Prostate gland (tissue), 2 donors: ENCODE results near the gene ADM. TPM values are rescaled to one million over a fixed set of nuclear protein-coding genes. Genes with fewer than 3 reads are reported as not detected.

Experiments
- DNase-seq: peaks from one replicate; pipeline ENCODE4 v3.0.0-alpha.2; 2019; ENCODE audit warnings: low spot score
- H3K27ac ChIP-seq, 2 donors: fragments of 200-600 bp; sonication (generic); 2 replicates each; pipeline ENCODE4 v1.5.1; 2017 to 2019
- H3K27me3 ChIP-seq: fragments of 200-600 bp; sonication (generic); replicated peaks from 2 replicates; pipeline ENCODE4 v1.5.1; 2019; ENCODE audit not compliant: insufficient read depth
- H3K36me3 ChIP-seq, 2 donors: fragments of 200-600 bp; sonication (generic); 1 replicate in 1 of 2; 2 replicates in 1 of 2; pipeline versions ENCODE4 v1.5.1 to v1.8.1; 2017 to 2019
- H3K4me1 ChIP-seq: fragments of 200-600 bp; sonication (generic); replicated peaks from 2 replicates; pipeline ENCODE4 v1.5.1; 2019
- H3K4me3 ChIP-seq, 2 donors: fragments of 200-600 bp; sonication (generic); 2 replicates each; pipeline ENCODE4 v1.5.1; 2017 to 2019
- H3K9me3 ChIP-seq: fragments of 200-600 bp; sonication (generic); 2 replicates; pipeline ENCODE4 v1.5.1; 2017
- POLR2A ChIP-seq: fragments of 450-650 bp; IDR thresholded peaks from one replicate; pipeline ENCODE4 v1.6.1; 2016; ENCODE audit warnings: antibody characterized with exemption, mild to moderate bottlenecking
- POLR2AphosphoS5 ChIP-seq: sonication (generic); formaldehyde crosslinking; IDR thresholded peaks from one replicate; pipeline ENCODE4 v1.6.1; 2017; ENCODE audit warnings: antibody characterized with exemption
- WGBS: methylation state at CpG from one replicate; pipeline ENCODE4 v1.1.5; 2018; 5-methylcytosine and 5-hydroxymethylcytosine counted together
- intact Hi-C: fragments of 100-400 bp; cut with DNase I; formaldehyde crosslinking; loops from one replicate; pipeline ENCODE4 v1.14.2; 2022
- total RNA-seq, 2 donors: library from RNA; depleted of rRNA; stranded (reverse); fragments of >200 nt; gene quantifications; one replicate each; pipeline ENCODE4 v1.1.0, GENCODE V29; 2016
- TF ChIP-seq, protein P1 (sequence below), 4 experiments: fragments of 200-600 bp in 2 of 4; fragments of 450-650 bp in 2 of 4; sonication (generic) in 2 of 4; IDR thresholded peaks; 1 replicate in 3 of 4; 2 replicates in 1 of 4; pipeline ENCODE4 v1.5.1; 2016 to 2019; ENCODE audit warnings: antibody characterized with exemption in 4 of 4, mild to moderate bottlenecking in 2 of 4, moderate library complexity in 2 of 4

ADM gene
- total RNA-seq, 2 donors from 2014 or later, result 20.4 to 33.7 TPM

DNA sequence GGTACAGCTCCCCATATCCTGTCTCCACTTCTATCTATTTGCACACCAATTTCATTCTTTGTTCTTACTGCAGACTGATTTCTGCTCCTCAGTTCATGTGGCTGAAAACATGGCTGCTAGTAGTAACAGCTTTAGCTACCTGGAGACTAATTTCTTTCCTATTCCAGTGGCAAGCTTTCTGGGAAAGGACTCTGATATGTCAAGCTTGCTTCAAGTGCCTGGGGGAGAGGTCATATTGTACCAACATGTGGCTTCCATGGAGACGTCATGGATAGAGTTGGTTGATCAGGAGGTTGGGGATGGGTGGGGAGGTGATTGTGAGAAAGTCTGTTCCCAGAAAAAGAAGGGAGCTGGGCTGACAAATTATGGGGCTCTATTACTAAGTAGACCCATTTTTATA, 44.9 kb downstream of the ADM start:
- TF ChIP-seq POLR2AphosphoS5, result no peak
- no peak for TF ChIP-seq POLR2A
- TF ChIP-seq, protein P1, sequence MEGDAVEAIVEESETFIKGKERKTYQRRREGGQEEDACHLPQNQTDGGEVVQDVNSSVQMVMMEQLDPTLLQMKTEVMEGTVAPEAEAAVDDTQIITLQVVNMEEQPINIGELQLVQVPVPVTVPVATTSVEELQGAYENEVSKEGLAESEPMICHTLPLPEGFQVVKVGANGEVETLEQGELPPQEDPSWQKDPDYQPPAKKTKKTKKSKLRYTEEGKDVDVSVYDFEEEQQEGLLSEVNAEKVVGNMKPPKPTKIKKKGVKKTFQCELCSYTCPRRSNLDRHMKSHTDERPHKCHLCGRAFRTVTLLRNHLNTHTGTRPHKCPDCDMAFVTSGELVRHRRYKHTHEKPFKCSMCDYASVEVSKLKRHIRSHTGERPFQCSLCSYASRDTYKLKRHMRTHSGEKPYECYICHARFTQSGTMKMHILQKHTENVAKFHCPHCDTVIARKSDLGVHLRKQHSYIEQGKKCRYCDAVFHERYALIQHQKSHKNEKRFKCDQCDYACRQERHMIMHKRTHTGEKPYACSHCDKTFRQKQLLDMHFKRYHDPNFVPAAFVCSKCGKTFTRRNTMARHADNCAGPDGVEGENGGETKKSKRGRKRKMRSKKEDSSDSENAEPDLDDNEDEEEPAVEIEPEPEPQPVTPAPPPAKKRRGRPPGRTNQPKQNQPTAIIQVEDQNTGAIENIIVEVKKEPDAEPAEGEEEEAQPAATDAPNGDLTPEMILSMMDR (IDR thresholded peaks at IDR 0.05), result no peak
- 97% methylated on average over 1 of the region's 1 CpG for WGBS
- intact Hi-C loops, result no loop called here
- Histone ChIP-seq H3K27ac (no peak overlapping the region), H3K4me1 (no peaks in the 10 kb centered on the region), H3K9me3 (no peaks in the 10 kb centered on the region), H3K27me3 (no peaks in the 10 kb centered on the region), H3K36me3 (no peaks in the 10 kb centered on the region), H3K4me3 (no peak overlapping the region)
- no peak for DNase-seq

- H3K4me1 ChIP-seq, result no peaks in the 10 kb centered on the region
- TF ChIP-seq POLR2A, result no peak
- TF ChIP-seq POLR2AphosphoS5, result no peak
- TF ChIP-seq, protein P1 (IDR thresholded peaks at IDR 0.05), result no peak
- no peak for DNase-seq
- no peak overlapping the region for H3K27ac ChIP-seq
- no peaks in the 10 kb centered on the region for H3K27me3 ChIP-seq
- H3K9me3 ChIP-seq, result no peaks in the 10 kb centered on the region
- no peak overlapping the region for H3K4me3 ChIP-seq
- no peaks in the 10 kb centered on the region for H3K36me3 ChIP-seq
- intact Hi-C loops, result no loop called here
Measured at GRCh38 chr11:10350334-10350733, 45.5 kb downstream of the ADM start.

DNA sequence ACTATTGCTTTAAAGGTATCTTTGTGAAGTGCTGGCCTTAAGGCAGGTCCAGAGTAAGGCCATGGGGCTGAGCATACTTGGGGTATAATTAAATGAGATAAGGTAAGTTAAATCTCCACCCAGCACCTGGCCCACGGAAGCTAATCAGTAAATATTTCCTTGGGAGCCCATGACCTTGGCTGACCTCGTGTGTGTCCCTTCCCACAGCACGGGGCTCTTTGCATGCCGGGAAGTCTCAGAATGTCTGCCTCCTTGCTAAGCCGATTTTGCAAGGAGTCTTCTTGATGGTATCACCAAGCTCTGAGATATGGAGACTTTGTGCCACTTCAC, 46.5 kb downstream of the ADM start:
- peak overlapping the region in 1 of 2 donors; percentile 5 for H3K27ac ChIP-seq
- no peaks in the 10 kb centered on the region for H3K36me3 ChIP-seq
- no peak for DNase-seq
- H3K4me3 ChIP-seq, result no peak overlapping the region
- H3K4me1 ChIP-seq, result no peaks in the 10 kb centered on the region
- no peak for TF ChIP-seq POLR2AphosphoS5
- TF ChIP-seq POLR2A, result no peak
- TF ChIP-seq, protein P1 (IDR thresholded peaks at IDR 0.05), result no peak
- H3K27me3 ChIP-seq, result no peaks in the 10 kb centered on the region
- intact Hi-C loops, result no loop called here
- 50% methylated on average over 5 of the region's 5 CpGs for WGBS
- no peaks in the 10 kb centered on the region for H3K9me3 ChIP-seq

GRCh38 chr11:10351765-10352641, 47.1 kb downstream of the ADM start:
- 57% methylated on average over 20 of the region's 20 CpGs for WGBS
- no peak for DNase-seq
- Histone ChIP-seq H3K4me1 (no peaks in the 10 kb centered on the region), H3K27me3 (no peaks in the 10 kb centered on the region), H3K4me3 (no peak overlapping the region), H3K9me3 (no peaks in the 10 kb centered on the region), H3K36me3 (no peaks in the 10 kb centered on the region), H3K27ac (peak overlapping the region in 1 of 2 donors; percentile 5)
- intact Hi-C loops, result no loop called here
- TF ChIP-seq POLR2AphosphoS5, result peak; percentile 23
- TF ChIP-seq POLR2A, result no peak

GRCh38 chr11:10352921-10353550, 48.2 kb downstream of the ADM start:
- intact Hi-C loops, result no loop called here

More at GRCh38 chr11:10352921-10353550, 48.2 kb downstream of the ADM start:
- no peak for DNase-seq
- Histone ChIP-seq H3K27me3 (no peaks in the 10 kb centered on the region), H3K4me3 (no peak overlapping the region), H3K4me1 (no peaks in the 10 kb centered on the region), H3K27ac (no peak overlapping the region), H3K36me3 (no peaks in the 10 kb centered on the region), H3K9me3 (no peaks in the 10 kb centered on the region)
- WGBS, result 93% methylated on average over 5 of the region's 5 CpGs
- TF ChIP-seq, protein P1 (IDR thresholded peaks at IDR 0.05), result no peak
- TF ChIP-seq POLR2AphosphoS5 (no peak), POLR2A (no peak)
